Measurements from ENCODE around the gene WDR5B.

WDR5B gene

DNA sequence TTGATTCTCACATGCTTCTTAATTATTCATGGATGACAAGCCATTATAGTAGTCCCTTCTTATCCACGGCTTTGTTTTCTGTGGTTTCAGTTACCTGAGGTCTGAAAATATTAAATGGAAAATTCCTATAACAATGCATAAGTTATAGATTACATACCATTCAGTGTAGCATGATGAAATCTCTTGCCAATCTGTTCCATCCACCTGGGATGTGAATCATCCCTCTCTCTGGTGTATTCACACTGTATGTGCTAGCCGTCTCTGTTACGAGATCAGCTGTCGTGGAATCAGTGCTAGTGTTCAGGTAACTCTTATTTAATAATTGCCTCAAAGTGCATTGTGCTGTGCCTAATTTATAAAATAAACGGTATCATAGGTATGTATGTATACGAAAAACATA, 5.2 kb downstream of the WDR5B start:
- Histone ChIP-seq H3K27ac (no peak overlapping the region), H3K36me3 (ENCODE audit: control insufficient read depth, insufficient read depth, low read length) (no peaks in the 10 kb centered on the region), H3K9ac (no peak overlapping the region), H3K27me3 (ENCODE audit: control insufficient read depth, insufficient read depth, low read length) (no peaks in the 10 kb centered on the region), H2AFZ (no peak overlapping the region), H3K4me1 (peaks cover 6% of the 10 kb centered on the region), H3K9me3 (ENCODE audit: control insufficient read depth, low read length) (no peaks in the 10 kb centered on the region), H3K4me3 (ENCODE audit: low read depth, low read length) (no peak overlapping the region), H3K79me2 (peaks cover 23% of the 10 kb centered on the region), H3K4me2 (ENCODE audit: low read length) (no peak overlapping the region)
- TF ChIP-seq, protein P1, sequence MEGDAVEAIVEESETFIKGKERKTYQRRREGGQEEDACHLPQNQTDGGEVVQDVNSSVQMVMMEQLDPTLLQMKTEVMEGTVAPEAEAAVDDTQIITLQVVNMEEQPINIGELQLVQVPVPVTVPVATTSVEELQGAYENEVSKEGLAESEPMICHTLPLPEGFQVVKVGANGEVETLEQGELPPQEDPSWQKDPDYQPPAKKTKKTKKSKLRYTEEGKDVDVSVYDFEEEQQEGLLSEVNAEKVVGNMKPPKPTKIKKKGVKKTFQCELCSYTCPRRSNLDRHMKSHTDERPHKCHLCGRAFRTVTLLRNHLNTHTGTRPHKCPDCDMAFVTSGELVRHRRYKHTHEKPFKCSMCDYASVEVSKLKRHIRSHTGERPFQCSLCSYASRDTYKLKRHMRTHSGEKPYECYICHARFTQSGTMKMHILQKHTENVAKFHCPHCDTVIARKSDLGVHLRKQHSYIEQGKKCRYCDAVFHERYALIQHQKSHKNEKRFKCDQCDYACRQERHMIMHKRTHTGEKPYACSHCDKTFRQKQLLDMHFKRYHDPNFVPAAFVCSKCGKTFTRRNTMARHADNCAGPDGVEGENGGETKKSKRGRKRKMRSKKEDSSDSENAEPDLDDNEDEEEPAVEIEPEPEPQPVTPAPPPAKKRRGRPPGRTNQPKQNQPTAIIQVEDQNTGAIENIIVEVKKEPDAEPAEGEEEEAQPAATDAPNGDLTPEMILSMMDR (IDR thresholded peaks at IDR 0.05) = no peak

DNA sequence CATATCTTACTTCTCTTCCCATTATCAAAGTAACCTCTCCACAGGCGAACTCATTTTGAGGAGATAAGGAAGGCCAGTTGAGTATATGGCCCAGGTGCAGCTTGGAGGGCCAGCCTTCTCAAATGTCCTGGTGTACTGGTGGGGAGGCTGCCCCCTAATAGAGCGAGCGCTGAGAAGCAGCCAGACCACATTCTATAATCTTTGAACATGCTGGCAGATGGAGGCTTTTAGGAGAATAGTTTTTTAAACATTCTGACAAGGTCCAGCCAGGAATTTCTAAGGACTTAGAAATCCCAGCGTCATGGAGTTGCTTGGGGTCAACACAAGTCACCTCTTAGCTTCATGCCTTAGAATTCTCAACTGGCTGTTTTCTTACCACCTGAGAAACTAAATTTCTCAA, 5.8 kb downstream of the WDR5B start:
- H3K36me3 ChIP-seq (ENCODE audit: control insufficient read depth, insufficient read depth, low read length) = no peaks in the 10 kb centered on the region
- H2AFZ ChIP-seq = no peak overlapping the region
- no peak overlapping the region for H3K4me2 ChIP-seq (ENCODE audit: low read length)
- H3K4me1 ChIP-seq = peaks cover 4% of the 10 kb centered on the region
- H3K9me3 ChIP-seq (ENCODE audit: control insufficient read depth, low read length) = no peaks in the 10 kb centered on the region
- no peak overlapping the region for H3K9ac ChIP-seq
- H3K4me3 ChIP-seq (ENCODE audit: low read depth, low read length) = no peak overlapping the region
- TF ChIP-seq, protein P1 (IDR thresholded peaks at IDR 0.05) = no peak
- H3K27me3 ChIP-seq (ENCODE audit: control insufficient read depth, insufficient read depth, low read length) = no peaks in the 10 kb centered on the region
- H3K27ac ChIP-seq = no peak overlapping the region
- H3K79me2 ChIP-seq = peaks cover 28% of the 10 kb centered on the region

DNA sequence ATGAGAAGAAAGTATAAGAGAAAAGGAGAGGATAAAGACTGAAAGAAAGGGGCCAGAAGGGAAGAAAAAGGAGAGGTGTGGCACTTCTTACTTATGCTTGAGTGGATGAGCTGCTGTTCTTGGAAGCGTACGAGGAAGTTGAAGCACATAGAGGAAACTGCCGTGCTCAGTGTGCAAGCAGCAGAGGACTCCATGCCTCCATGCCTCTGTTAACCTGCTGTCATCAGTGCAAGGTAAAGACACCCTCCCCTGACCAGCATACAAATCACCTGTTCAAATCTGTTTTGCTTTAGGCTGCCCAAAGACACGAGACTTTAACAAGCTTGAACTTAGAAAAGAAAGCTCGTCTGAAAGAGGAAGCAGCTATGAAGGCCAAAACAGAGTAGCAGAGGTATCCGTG, 6.4 kb downstream of the WDR5B start:
- no peak overlapping the region for H3K9ac ChIP-seq
- TF ChIP-seq, protein P1 (IDR thresholded peaks at IDR 0.05) = no peak
- peaks cover 30% of the 10 kb centered on the region for H3K79me2 ChIP-seq
- no peaks in the 10 kb centered on the region for H3K4me1 ChIP-seq
- H3K27ac ChIP-seq = no peak overlapping the region
- H3K4me3 ChIP-seq (ENCODE audit: low read depth, low read length) = no peak overlapping the region
- H3K27me3 ChIP-seq (ENCODE audit: control insufficient read depth, insufficient read depth, low read length) = no peaks in the 10 kb centered on the region
- H3K4me2 ChIP-seq (ENCODE audit: low read length) = no peak overlapping the region
- H2AFZ ChIP-seq = no peak overlapping the region
- H3K36me3 ChIP-seq (ENCODE audit: control insufficient read depth, insufficient read depth, low read length) = no peaks in the 10 kb centered on the region
- no peaks in the 10 kb centered on the region for H3K9me3 ChIP-seq (ENCODE audit: control insufficient read depth, low read length)

DNA sequence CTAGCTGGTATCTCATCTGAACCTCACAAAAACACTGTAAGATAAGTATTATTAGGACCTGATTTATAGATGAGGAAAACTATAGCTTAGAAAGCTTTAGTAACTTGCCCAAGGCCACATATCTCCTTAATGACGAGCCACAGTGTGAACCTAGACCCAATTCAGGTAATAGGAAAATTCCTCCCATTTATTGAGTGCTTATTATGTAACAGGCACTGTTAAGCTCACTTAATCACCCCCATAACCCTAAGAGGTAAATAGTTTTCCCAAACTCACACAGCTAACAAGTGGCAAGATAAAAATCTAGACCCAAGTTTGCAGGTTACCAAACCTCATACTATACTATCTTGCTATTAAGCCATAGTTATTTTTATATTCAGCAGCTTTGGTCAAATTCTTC, 7.9 kb downstream of the WDR5B start:
- no peaks in the 10 kb centered on the region for H3K4me1 ChIP-seq
- H3K27me3 ChIP-seq (ENCODE audit: control insufficient read depth, insufficient read depth, low read length) = no peaks in the 10 kb centered on the region
- H3K4me2 ChIP-seq (ENCODE audit: low read length) = no peak overlapping the region
- no peaks in the 10 kb centered on the region for H3K36me3 ChIP-seq (ENCODE audit: control insufficient read depth, insufficient read depth, low read length)
- TF ChIP-seq, protein P1 (IDR thresholded peaks at IDR 0.05) = no peak
- peaks cover 29% of the 10 kb centered on the region for H3K79me2 ChIP-seq
- no peak overlapping the region for H3K9ac ChIP-seq
- H3K27ac ChIP-seq = no peak overlapping the region
- no peaks in the 10 kb centered on the region for H3K9me3 ChIP-seq (ENCODE audit: control insufficient read depth, low read length)
- no peak overlapping the region for H3K4me3 ChIP-seq (ENCODE audit: low read depth, low read length)
- no peak overlapping the region for H2AFZ ChIP-seq

DNA sequence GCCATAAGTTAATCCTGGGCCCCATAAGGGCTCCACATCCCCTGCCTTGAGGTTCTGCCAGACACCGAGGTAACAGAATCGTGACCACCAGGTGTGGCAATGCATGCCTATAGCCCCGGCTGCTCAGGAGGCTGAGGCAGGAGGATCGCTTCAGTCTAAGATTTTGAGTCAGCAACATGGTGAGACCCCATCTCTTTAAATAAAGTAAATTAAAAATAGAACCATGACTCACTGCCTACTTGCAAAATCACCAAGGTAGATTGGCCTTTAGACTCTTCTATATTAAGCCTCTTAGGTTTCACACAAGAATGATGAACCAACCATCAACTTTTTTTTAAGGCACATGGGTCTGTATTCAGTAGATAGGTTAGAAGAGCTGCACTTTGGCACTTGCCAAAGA, 9.7 kb downstream of the WDR5B start:
- Histone ChIP-seq H3K9me3 (ENCODE audit: control insufficient read depth, low read length) (no peaks in the 10 kb centered on the region), H2AFZ (no peak overlapping the region), H3K4me3 (ENCODE audit: low read depth, low read length) (no peak overlapping the region), H3K36me3 (ENCODE audit: control insufficient read depth, insufficient read depth, low read length) (no peaks in the 10 kb centered on the region), H3K9ac (no peak overlapping the region), H3K27ac (no peak overlapping the region), H3K79me2 (peaks cover 29% of the 10 kb centered on the region), H3K4me1 (no peaks in the 10 kb centered on the region), H3K27me3 (ENCODE audit: control insufficient read depth, insufficient read depth, low read length) (no peaks in the 10 kb centered on the region), H3K4me2 (ENCODE audit: low read length) (no peak overlapping the region)
- TF ChIP-seq, protein P1 (IDR thresholded peaks at IDR 0.05) = no peak

Data from parathyroid adenoma (tissue), 2 donors.